GM19193 (cell line): Measurements from ENCODE around the gene C13orf46.

Experiments
- POLR2A ChIP-seq: IDR thresholded peaks from 4 replicates; pipeline ENCODE4 v1.6.1; 2011; ENCODE audit not compliant: insufficient read depth, insufficient read length; ENCODE audit errors: extremely low read depth

Gene C13orf46

DNA sequence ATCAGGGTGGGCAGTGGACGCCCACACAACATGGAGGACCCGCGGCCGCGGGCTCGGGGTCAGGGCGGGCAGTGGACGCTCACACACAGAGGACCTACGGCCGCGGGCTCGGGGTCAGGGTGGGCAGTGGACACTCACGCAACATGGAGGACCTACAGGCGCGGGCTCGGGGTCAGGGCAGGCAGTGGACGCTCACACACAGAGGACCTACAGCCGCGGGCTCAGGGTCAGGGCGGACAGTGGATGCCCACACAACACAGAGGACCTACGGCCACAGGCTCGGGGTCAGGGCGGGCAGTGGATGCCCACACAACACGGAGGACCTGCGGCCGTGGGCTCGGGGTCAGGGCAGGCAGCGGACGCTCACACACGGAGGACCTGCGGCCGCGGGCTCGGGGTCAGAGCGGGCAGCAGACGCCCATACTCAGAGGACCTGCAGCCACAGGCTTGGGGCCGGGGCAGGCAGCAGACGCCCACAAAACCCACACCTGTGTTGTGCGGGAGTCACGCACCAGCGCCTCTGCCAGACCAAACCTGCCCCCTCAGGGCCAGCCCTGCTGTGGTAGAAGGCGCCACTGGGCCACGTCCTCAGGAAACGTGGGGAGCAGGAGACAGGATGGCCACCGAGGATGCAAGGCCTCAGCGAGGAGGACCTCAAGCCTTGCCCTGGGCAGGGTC lies 27.6 kb upstream of the C13orf46 start:
- no peak for TF ChIP-seq POLR2A

DNA sequence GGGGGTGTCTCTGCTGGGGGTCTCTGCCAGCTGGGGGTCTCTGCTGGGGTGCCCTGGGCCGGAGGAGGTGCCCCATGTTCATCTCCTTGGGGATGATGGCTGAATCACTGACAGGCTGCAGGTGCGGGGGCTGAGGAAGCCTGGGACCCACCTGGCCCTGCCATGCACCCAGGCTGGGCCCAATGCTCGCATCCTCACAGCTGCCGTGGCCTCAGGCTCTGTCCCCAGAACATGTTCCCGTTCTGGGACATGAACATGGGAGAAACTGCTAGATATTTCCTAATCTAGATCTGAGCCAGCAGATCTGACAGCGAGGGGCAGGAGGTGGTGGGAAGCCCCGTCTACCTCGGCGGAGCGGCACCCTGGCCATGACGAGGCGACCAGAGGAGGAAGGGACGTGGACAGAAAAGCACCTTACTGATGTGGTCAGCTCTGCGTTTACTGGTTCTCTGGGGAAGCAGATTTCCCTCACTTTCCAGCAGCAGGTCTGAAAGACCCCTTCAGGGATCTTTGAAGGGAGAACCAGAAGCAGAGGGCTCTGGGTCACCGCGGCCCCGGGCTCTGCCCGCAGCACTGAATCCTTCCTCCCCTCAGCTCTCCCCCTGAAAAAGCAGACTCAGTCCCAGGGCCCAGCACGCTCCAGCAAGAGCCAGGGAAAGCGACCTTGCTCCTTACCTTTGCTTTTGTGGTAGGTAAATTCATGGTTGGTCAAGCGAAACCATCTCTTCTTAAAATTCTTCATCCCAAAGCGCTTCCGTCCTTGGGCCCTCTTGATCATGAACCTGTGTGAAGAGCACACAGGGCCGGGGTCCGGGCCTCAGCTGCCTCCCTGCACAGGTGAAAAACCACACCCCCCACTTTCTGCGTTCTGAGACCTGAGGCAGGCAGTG lies 26.5 kb upstream of the C13orf46 start:
- no peak for TF ChIP-seq POLR2A

DNA sequence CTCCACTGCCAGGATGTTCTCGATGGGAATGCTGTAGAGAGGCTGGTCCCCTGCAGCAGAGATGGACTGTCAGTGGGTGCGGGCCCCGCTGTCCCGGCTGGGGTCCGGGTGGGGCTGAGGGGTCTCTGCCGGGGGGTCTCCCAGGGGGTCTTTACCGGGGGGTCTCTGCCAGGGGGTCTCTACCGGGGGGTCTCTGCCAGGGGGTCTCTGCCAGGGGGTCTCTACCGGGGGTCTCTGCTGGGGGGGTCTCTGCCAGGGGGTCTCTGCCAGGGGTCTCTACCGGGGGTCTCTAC lies 25.7 kb upstream of the C13orf46 start:
- no peak for TF ChIP-seq POLR2A

DNA sequence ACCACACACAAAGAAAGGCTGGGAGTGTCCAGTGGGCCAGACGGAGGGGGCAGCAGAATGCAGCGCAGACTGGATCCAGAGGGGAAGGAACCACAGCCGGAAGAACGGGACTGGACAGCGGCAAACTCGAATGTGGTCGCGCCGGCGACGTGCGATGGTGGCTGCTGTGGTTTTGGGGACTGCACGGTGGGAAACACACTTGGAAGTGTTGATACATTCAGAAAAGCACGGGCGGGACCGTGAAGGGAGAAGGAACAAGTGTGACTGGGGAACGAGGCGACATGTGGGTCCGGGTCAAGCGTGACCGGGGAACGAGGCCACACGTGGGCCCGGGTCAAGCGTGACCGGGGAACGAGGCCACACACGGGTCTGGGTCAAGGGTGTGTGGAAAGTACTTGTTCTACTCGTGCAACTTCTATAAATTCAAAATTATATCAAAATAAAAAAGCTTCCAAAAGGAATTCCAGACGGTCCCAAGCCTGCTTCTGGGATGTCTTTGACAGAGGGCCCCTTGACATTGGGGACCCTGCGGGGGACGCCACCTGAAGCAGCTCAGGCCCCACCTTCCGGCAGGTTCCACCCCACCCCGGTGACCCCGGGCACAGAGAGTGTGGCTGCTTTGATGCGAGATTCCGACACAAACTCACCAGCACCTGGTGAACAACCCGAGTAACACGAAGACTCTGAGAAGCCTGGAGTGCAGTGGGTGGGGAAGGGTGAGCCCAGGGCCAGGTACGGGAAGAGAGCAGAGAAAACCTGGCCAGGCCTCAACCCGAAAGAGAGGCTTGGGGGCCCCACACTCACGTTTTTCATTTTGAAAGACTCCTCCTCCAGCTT lies 25.1 kb upstream of the C13orf46 start:
- TF ChIP-seq POLR2A, result no peak

DNA sequence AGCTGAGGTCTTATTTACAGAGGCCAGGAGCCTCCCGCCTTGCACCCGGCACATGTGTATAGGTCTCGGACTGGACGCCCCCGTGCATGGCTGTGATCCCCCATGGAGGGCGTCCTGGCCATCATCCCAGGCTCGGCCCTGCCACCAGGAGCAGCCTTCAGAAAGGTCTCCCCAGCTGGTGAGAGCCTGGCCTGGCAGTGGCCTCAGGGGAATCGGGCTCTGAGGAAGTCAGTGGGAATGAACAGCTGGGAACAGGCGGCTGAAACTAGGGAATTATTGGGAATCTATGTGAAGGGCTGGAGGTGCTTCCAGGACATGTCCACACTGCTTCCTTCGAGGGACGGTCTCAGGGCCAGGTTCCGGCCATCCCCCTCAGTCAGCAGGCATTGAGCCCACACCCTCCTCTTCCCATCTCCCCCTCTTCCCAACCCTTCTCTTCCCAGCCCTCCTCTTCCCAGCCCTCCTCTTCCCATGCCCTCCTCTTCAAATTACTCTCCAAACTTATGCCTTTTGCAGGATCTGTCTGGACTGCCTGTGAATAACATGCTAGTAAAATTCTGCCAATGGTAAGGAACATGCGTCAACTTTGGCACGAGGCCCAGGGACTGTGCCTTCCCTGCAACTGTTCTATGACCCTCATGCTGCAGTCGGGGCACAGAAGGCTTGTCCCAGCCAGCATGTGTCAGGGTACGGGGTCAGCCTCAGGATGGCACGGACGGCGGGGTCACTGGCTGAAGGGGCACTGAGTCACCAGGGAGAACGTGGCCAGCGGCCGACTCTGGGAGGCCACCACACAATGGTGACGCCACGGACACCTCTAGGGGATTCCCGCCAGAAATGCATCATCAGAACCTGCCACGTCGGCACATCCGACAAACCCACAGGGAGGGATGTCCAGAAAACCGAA lies 24.2 kb upstream of the C13orf46 start:
- TF ChIP-seq POLR2A, result no peak

DNA sequence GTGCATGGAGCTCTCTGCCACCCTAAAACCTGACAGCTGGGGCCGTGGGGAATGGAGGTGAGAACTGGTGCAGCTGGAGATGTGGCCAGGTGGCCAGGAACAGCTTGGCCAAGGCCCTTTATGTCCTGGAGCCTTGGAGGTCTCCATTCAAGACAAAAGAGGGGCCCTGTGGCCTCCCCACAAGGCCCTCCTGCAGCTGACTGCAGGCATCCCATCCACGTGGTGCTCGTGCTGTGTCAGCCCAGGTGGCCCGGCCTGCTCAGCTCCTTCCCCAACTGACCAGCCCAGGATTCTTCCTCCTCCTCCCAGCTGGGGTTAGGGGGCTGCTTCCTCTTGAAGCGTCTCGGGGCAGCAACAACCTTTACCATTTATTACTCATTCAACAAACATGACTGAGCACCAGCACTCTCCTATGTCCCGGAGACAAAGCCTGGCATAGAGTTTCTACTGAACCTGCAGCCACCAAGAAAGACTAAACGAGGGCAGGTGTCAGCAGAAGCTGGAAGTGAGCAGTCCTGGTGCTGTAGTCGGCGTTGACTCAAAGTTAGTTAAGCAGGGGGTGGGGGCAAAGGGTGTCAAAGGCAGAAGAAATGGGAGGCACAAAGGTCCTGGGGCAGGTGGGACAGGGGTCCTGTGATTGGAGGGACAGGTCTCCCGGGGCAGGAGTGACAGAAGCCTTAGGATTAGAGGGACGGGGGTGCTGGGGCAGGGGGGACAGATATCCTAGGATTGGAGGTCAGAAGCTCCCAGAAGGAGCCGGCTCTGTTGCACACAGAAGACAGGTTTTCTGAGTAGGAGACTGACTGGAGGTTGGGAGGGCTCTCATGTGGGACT lies 23.3 kb upstream of the C13orf46 start:
- TF ChIP-seq POLR2A, result no peak

DNA sequence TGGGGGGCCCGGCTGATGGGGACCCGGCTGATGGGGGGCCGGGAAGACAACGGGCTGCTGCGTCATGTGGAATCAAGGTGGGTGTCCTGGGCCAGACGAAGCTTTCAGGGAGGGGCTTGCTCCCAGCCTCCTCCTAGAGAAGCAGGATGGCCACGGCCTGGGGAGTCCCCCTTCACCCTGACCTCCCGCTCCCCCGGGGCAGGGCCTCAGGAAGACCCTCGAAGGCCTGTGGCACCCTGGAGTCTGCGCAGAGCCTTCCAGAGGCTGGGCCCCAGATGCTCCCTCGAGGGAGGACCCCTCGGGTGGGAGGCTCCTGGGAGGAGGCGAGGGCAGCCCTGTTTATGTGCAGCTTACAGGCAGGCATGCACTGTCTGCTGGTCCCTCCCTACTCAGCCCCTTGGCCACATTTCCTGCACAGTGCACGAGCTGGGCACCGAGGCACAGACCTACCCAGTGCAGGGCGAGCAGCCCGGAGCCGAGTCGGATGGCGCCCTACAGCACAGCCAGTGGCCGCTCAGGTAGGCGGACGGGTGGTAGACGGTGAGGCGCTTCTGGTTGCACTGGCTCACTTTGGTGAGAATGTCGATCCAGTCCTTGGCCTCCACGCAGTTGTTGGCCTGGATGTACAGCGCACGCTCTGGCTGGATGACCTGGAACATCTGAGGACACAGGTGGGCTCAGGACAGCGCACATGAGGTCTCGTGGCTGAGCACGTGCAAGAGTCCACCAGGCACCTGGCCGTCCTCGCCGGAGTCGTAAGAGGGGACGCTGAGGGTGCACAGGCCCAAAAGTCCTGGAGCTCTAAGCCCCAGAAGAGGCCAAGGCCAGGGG lies 22.4 kb upstream of the C13orf46 start:
- no peak for TF ChIP-seq POLR2A

DNA sequence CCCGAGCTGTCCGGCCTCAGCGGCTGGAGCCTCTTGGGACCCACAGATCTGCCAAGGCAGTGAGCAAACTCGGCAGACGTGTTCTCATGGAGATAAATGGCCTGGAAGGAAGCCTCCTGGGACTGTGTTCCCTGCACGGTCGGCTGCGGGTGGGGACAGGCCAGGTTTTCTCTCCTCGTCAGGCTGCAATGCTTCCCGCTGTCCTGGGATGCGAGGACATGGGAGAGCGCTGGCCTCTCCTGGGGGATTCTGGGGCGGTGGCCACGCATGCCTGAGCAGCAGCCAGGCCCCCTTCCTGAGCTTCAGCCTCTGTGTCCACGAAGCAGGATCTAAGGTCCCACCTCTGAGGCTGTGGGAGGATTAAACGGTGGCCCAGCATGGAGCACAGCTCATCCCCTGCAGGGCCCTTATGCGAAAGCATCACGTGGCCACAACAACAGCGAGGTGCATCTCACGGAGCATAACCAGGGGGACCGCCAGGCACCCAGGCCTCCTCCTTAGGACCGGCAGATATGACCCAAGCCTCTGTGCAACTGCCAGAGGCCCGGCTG lies 21.2 kb upstream of the C13orf46 start:
- no peak for TF ChIP-seq POLR2A

DNA sequence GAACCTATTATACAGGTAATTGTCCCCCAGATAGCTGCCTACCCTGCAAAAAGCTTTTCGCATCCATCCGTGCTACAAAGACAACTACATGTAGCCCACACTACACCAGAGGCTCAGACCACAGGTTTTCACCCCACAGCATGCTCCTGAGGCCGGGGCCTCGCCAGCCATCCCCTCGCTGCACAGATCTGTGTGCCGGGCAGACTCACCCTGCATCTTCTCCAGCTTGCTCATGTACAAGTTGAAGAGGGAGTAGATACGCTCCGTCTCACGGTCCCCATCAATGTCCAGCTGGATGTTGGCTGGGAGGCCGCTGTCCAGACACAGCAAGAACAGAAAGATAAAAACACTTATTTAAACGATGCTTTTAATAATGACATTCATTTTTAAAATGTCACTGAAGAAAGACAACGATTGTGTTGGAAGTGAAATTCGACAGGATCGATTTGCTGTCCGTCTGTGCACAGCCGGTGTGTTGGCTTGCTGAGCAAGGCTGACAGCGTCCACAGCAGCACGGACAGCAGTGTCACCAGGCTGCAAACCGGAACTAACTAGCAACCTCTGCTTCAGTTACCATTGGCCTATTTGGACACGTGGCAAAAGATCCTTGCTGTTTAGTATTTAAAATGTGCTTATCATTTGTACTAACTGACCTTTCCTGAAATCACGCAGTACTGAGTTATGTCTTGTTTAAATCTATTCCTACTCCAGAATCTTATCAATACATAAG lies 18.6 kb upstream of the C13orf46 start:
- TF ChIP-seq POLR2A, result no peak

DNA sequence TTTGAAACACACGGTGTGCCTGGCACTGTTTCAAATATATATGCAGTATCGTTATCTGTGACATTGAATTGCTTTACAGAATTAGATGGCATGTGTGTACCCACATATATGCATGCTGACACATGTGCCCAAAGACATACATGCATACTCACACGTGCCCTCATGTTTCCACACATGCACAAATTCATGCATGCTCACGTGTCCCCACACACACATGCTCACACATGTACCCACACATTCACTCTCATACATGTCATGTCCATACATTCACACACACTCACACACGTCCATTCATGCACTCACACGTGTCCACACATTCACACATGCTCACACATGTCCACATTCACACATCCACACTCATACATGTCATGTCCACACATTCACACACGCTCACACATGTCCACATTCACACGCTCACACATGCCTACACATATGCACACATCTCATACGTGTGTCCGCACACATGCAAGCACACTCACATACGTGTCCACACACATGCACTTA lies 17.9 kb upstream of the C13orf46 start:
- no peak for TF ChIP-seq POLR2A

DNA sequence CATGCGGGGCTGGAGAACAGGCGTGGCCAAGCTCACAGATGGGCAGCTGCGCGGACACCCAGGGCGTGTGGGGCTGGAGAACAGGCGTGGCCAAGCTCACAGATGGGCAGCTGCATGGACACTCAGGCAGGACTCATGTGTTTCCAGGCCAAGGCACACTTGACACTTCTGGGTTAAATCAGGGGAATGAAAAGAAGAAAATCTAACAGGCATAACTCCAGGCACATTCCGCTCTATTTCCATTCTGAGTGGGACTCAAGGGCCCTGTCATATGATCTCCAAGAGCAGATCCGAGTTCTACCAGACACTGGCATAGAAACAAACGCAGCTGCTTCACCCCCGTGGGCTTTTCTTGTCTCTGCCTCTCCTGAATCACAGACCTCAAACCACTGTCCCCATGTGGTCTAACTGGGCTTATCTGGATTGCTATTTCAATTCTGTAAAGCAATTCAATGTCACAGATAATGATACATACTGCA lies 17.4 kb upstream of the C13orf46 start:
- TF ChIP-seq POLR2A, result no peak

DNA sequence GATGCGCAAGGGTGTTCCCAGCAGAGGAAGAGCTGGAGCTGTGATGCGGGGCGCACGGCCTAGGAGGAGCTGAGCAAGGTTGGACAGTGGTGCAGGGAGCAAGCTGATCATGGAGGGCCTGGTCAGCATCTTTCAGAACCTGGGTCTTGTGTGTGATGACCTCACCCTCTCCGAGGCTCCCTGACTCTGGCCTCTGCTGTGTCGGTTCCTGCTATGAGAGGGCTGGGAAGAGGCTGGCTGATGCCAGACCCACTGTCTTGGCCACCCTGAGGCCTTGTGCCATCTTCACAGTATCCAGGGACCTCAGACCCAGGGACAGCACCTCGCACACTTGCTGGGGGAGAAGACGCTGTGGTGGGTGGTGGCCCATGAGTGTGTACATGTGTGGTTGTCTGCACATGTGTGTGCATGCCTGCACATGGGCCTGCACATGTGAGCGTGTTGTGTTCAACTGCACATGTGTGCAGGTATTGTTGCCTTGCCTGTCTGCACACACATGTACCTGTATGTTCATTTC lies 16.5 kb upstream of the C13orf46 start:
- no peak for TF ChIP-seq POLR2A
